Fibroblast of lung (primary cell): ENCODE results near the gene ENPP6.

Source experiments
- CTCF ChIP-seq, 2 donors: IDR thresholded peaks in 1 of 2; conservative IDR thresholded peaks in 1 of 2; 1 replicate in 1 of 2; 2 replicates in 1 of 2; pipeline ENCODE4 v1.5.1; 2011 to 2012; ENCODE audit warnings: low read length in 2 of 2, control low read depth in 1 of 2, inconsistent platforms in 1 of 2, low read depth in 1 of 2, mild to moderate bottlenecking in 1 of 2
- EZH2 ChIP-seq: IDR thresholded peaks from 2 replicates; pipeline ENCODE4 v1.5.1; 2012; ENCODE audit warnings: low read length, control low read depth, mild to moderate bottlenecking; ENCODE audit errors: missing control alignments

DNA sequence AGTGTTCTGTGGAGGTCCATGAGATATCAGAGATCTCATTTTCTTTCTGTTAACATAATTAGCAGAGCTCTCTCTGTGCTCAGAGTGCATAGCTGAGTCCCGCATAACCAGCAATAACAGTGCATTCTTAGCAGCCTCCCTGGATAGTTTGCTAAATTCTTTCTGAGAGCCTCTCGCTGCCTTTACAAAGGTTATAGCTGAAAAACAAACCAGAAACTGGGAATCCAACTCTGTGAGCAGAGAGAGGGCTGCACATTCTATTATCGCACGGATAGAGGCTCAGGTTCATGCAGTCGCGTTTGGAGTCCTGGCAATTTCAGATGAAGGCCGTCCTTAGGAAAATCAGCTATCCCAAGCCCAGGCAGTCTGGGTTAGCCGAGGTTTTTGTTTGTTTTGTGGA, 1.2 kb downstream of the ENPP6 start:
- TF ChIP-seq CTCF (conservative IDR thresholded peaks at IDR 0.05 in 1 of 2, IDR thresholded peaks at IDR 0.05 in 1 of 2; ENCODE audit: low read depth in 1 of 2, low read length in 2 of 2): no peak
- no peak for TF ChIP-seq EZH2
